Osteoblast (primary cell): ENCODE data around the gene FBL. TPM values are rescaled to one million over a fixed set of nuclear protein-coding genes. Genes with fewer than 3 reads are reported as not detected.

ENCODE experiments used
- DNase-seq: peaks from one replicate; pipeline ENCODE4 v3.0.0; 2011; ENCODE audit warnings: low spot score, mixed read lengths; ENCODE audit not compliant: insufficient read length; ENCODE audit errors: missing footprints
- H2AFZ ChIP-seq: 2 replicates; pipeline ENCODE4 v1.6.0; 2011; ENCODE audit warnings: mild to moderate bottlenecking, low read length
- H3K27ac ChIP-seq: 2 replicates; pipeline ENCODE4 v1.5.1; 2011; ENCODE audit warnings: mild to moderate bottlenecking, low read depth, low read length, moderate library complexity
- H3K27me3 ChIP-seq: 2 replicates; pipeline ENCODE4 v1.6.0; 2012; ENCODE audit warnings: mild to moderate bottlenecking, control low read depth, inconsistent platforms, low read length, moderate library complexity; ENCODE audit not compliant: insufficient read depth
- H3K36me3 ChIP-seq: 2 replicates; pipeline ENCODE4 v1.5.1; 2011; ENCODE audit warnings: mild to moderate bottlenecking, low read length, control low read depth, moderate library complexity; ENCODE audit not compliant: insufficient read depth
- H3K4me1 ChIP-seq: 2 replicates; pipeline ENCODE4 v1.5.1; 2011; ENCODE audit warnings: mild to moderate bottlenecking, low read length, control low read depth, moderate library complexity; ENCODE audit not compliant: insufficient read depth
- H3K4me2 ChIP-seq: 2 replicates; pipeline ENCODE4 v1.6.0; 2011; ENCODE audit warnings: mild to moderate bottlenecking, low read length; ENCODE audit not compliant: insufficient read depth
- H3K4me3 ChIP-seq: fragments of 200-600 bp; sonication (generic); 3 replicates; pipeline ENCODE4 v1.5.1; 2012; ENCODE audit warnings: mild to moderate bottlenecking, low read length, inconsistent platforms; ENCODE audit not compliant: insufficient read depth
- H3K79me2 ChIP-seq: 2 replicates; pipeline ENCODE4 v1.6.0; 2012; ENCODE audit warnings: mild to moderate bottlenecking, low read length, control low read depth, inconsistent platforms; ENCODE audit not compliant: insufficient read depth
- H3K9me3 ChIP-seq: 2 replicates; pipeline ENCODE4 v1.5.1; 2011; ENCODE audit warnings: low read depth, low read length, control low read depth
- H4K20me1 ChIP-seq: 2 replicates; pipeline ENCODE4 v1.6.0; 2012; ENCODE audit warnings: mild to moderate bottlenecking, low read length, control low read depth; ENCODE audit not compliant: insufficient read depth
- CTCF ChIP-seq: IDR thresholded peaks from 2 replicates; pipeline ENCODE4 v1.5.1; 2011; ENCODE audit warnings: mild to moderate bottlenecking, low read depth, low read length, moderate library complexity; ENCODE audit errors: extremely low read depth
- total RNA-seq: library from RNA; depleted of rRNA; stranded (reverse); fragments of >200 nt; gene quantifications from 2 replicates; pipeline ENCODE4 v1.2.3, GENCODE V29; 2012

Gene FBL
- total RNA-seq, 1 donor = 87.2 TPM

DNA sequence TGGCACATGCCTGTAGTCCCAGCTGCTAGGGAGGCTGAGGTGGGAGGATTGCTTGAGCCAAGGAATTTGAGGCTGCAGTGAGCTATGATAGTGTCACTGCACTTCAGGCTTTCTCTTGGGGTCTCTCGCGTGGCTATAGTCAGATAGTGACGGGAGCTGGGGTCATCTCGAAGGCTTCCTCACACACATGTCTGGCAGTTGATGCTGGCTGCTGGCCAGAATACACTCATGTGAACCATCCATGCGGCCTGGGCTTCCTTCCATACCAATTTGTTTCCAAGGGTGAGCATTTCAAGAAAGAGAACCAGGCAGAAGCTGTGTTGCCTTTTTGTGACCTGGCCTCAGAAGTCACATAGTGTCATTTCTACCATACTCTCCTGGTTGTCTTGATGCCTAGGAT is 41.1 kb downstream of the FBL start:
- Histone ChIP-seq H3K4me2 (no peak overlapping the region), H2AFZ (no peak overlapping the region), H3K4me3 (no peak overlapping the region), H3K27me3 (peaks cover 4% of the 10 kb centered on the region), H3K9me3 (no peaks in the 10 kb centered on the region), H3K4me1 (no peaks in the 10 kb centered on the region), H3K36me3 (no peaks in the 10 kb centered on the region), H4K20me1 (no peaks in the 10 kb centered on the region), H3K27ac (no peak overlapping the region), H3K79me2 (no peaks in the 10 kb centered on the region)
- DNase-seq = no peak
- TF ChIP-seq CTCF = no peak

DNA sequence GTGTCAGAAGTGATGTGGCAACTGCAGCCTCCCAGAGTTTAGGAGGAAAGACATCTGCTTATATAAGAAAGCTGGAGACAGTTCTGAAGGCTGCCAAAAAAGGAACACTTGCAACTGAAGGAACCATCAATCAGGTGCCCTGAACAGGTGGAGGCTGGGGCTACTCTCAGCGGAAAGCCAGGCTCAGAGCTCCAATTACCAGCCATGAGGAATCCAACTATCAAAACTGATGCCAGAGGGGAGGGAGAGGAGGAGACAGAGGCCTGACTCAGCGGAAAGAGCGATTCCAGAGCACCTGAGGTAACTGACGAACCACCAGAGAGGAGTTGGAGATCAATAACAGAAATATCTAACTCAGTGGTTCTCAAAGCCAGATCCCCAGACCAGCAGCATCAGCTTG is 43.2 kb downstream of the FBL start:
- H2AFZ ChIP-seq = no peak overlapping the region

DNA sequence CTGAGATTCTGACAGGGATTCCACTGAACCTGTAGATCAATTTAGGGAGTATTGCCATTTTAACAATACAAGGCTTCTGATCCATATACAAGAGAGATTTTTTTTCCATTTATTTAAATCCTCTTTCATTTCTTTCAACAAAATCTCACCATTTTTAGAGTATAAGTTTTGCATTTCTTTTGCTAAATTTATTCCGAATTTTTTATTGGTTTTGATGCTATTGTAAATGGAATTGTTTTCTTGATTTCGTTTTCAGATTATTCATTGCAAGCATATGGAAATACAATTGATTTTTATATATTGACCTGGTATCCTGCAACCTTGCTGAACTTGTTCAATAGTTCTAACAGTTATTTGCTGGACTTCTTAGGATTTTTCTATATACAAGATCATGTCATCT is 49.1 kb downstream of the FBL start:
- DNase-seq = no peak
- Histone ChIP-seq H3K79me2 (no peaks in the 10 kb centered on the region), H3K4me2 (no peak overlapping the region), H4K20me1 (no peaks in the 10 kb centered on the region), H3K36me3 (no peaks in the 10 kb centered on the region), H3K27ac (no peak overlapping the region), H3K4me3 (no peak overlapping the region), H2AFZ (no peak overlapping the region), H3K9me3 (no peaks in the 10 kb centered on the region), H3K27me3 (peaks cover 18% of the 10 kb centered on the region), H3K4me1 (no peaks in the 10 kb centered on the region)
- TF ChIP-seq CTCF = no peak

More for the DNA sequence above, 43.2 kb downstream of the FBL start:
- Histone ChIP-seq H3K27ac (no peak overlapping the region), H3K4me1 (no peaks in the 10 kb centered on the region), H3K27me3 (peaks cover 4% of the 10 kb centered on the region), H3K4me3 (no peak overlapping the region), H3K79me2 (no peaks in the 10 kb centered on the region), H3K9me3 (no peaks in the 10 kb centered on the region), H4K20me1 (no peaks in the 10 kb centered on the region), H3K4me2 (no peak overlapping the region), H3K36me3 (no peaks in the 10 kb centered on the region)
- DNase-seq = no peak
- TF ChIP-seq CTCF = no peak

DNA sequence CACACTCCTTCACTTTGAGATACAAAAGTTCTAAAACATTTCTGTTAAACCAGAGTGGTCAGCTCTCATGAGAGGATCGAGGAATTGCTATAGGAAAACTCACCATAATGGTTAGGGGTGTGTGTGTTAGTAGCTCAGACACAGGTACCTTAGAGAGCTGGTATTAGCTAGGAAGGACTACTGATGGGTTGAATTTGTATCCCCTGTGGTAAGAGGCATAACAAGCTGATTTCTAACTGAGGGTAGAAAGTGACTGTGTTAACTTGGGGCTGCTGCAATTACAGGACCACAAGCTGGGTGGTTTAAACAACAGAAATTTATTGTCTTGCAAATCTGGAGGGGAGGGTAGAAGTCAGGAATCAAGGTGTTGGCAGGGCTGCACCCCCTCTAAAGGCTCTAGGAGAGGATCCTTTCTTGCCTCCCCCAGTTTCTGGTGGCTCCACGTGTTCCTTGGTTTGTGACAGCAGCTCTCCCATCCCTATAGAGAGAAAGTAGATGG is 50.1 kb downstream of the FBL start:
- Histone ChIP-seq H3K4me2 (no peak overlapping the region), H3K27me3 (peaks cover 18% of the 10 kb centered on the region), H3K9me3 (no peaks in the 10 kb centered on the region), H3K27ac (no peak overlapping the region), H3K79me2 (no peaks in the 10 kb centered on the region), H2AFZ (no peak overlapping the region), H4K20me1 (no peaks in the 10 kb centered on the region), H3K4me1 (no peaks in the 10 kb centered on the region), H3K36me3 (no peaks in the 10 kb centered on the region), H3K4me3 (no peak overlapping the region)
- TF ChIP-seq CTCF = no peak
- no peak for DNase-seq
